Activated T-helper 1 cell treated with Interleukin-2 at 50 U/mL for 16 hours (primary cell): ENCODE measurements around the gene GRID1.

ENCODE experiments used
- DNase-seq: peaks from one replicate; pipeline ENCODE4 v3.0.0-alpha.2; 2020; ENCODE audit warnings: low read depth

The GRID1 gene

GRCh38 chr10:86366033-86366901 is at the start of gene GRID1:
GRID1 (minus strand) TSS chr10:86366795.
- DNase-seq, result no peak

- no peak for DNase-seq
These were observed 49.0 kb upstream of the GRID1 start for GRCh38 chr10:86415583-86415982.

GRCh38 chr10:86415116-86415515 is 48.5 kb upstream of the GRID1 start:
- DNase-seq, result no peak

- no peak for DNase-seq
These were observed 46.6 kb upstream of the GRID1 start for GRCh38 chr10:86413046-86413728.

GRCh38 chr10:86411852-86412560 is 45.4 kb upstream of the GRID1 start:
- DNase-seq, result no peak

GRCh38 chr10:86411281-86411841 is 44.8 kb upstream of the GRID1 start:
- peak; percentile 10 for DNase-seq

- no peak for DNase-seq
These were observed 44.0 kb upstream of the GRID1 start for GRCh38 chr10:86410542-86411124.

- DNase-seq, result no peak
These were observed 42.6 kb upstream of the GRID1 start for GRCh38 chr10:86409183-86409582.

GRCh38 chr10:86403183-86403797 is 36.7 kb upstream of the GRID1 start:
- DNase-seq, result no peak

GRCh38 chr10:86402283-86402941 is 35.8 kb upstream of the GRID1 start:
- no peak for DNase-seq

- no peak for DNase-seq
These were observed 35.1 kb upstream of the GRID1 start for GRCh38 chr10:86401588-86402282.

- peak; percentile 51 for DNase-seq
These were observed 34.4 kb upstream of the GRID1 start for GRCh38 chr10:86400705-86401587.

GRCh38 chr10:86399879-86400704 is 33.5 kb upstream of the GRID1 start:
- DNase-seq, result peak; percentile 87

- DNase-seq, result no peak
These were observed 32.9 kb upstream of the GRID1 start for GRCh38 chr10:86399514-86399878.

GRCh38 chr10:86397120-86397519 is 30.5 kb upstream of the GRID1 start:
- no peak for DNase-seq

GRCh38 chr10:86393862-86394455 is 27.4 kb upstream of the GRID1 start:
- no peak for DNase-seq

GRCh38 chr10:86393362-86393761 is 26.8 kb upstream of the GRID1 start:
- DNase-seq, result no peak

- DNase-seq, result no peak
These were observed 26.1 kb upstream of the GRID1 start for GRCh38 chr10:86392723-86393094.
